ENCODE measurements around the gene FRK. TPM values are rescaled to one million over a fixed set of nuclear protein-coding genes. Genes with fewer than 3 reads are reported as not detected.
A peak's percentile ranks its signal among the peaks of the same experiment; 100 is the strongest.
"Not testable (repeated sequence)": the region's sequence is repeated elsewhere in the genome, so short reads cannot be mapped to it uniquely, and the experiment has no call there.

Gene FRK
- total RNA-seq, 1 donor from 2014 or later = 0.77 TPM

GRCh38 chr6:115934145-115934544, 126.5 kb downstream of the FRK start:
- Mint-ChIP-seq H3K4me3 (ENCODE audit: unreplicated experiment) (no peak overlapping the region), H3K27ac (ENCODE audit: unreplicated experiment) (no peak overlapping the region), H3K36me3 (ENCODE audit: low read depth, unreplicated experiment) (peaks cover under 1% of the 10 kb centered on the region), H3K9me3 (ENCODE audit: unreplicated experiment) (peaks cover 2% of the 10 kb centered on the region), H3K4me1 (ENCODE audit: low read depth, unreplicated experiment) (no peaks in the 10 kb centered on the region), H3K27me3 (ENCODE audit: low read depth, unreplicated experiment) (peaks cover 1% of the 10 kb centered on the region)
- Histone ChIP-seq H3K4me1 (ENCODE audit: insufficient read depth, low read length) (no peaks in the 10 kb centered on the region), H3K36me3 (ENCODE audit: insufficient read depth, low read length) (no peaks in the 10 kb centered on the region), H3K4me2 (ENCODE audit: low read length) (no peak overlapping the region), H3K9me3 (ENCODE audit: insufficient read depth, low read depth, low read length) (no peaks in the 10 kb centered on the region), H3K27me3 (ENCODE audit: insufficient read depth, low read length) (no peaks in the 10 kb centered on the region), H3K9ac (ENCODE audit: low read length) (no peak overlapping the region), H3K27ac (ENCODE audit: low read depth, low read length) (no peak overlapping the region), H4K20me1 (ENCODE audit: insufficient read depth, low read length) (no peaks in the 10 kb centered on the region), H2AFZ (ENCODE audit: low read depth, low read length) (no peak overlapping the region), H3K4me3 (ENCODE audit: insufficient read depth, low read depth, low read length) (no peak overlapping the region), H3K79me2 (ENCODE audit: insufficient read depth, low read length) (no peaks in the 10 kb centered on the region)
- FAIRE-seq (no peak), DNase-seq (ENCODE audit: low read depth) (no peak)
- no peak for TF ChIP-seq EZH2 (IDR thresholded peaks at IDR 0.05; ENCODE audit: insufficient read depth, low read length)
- TF ChIP-seq CTCF (IDR thresholded peaks at IDR 0.05; ENCODE audit: insufficient read depth, low read depth, low read length) = no peak

GRCh38 chr6:115932481-115932880, 128.2 kb downstream of the FRK start:
- Histone ChIP-seq H3K4me1 (ENCODE audit: insufficient read depth, low read length) (no peaks in the 10 kb centered on the region), H3K27me3 (ENCODE audit: insufficient read depth, low read length) (no peaks in the 10 kb centered on the region), H3K79me2 (ENCODE audit: insufficient read depth, low read length) (no peaks in the 10 kb centered on the region), H3K27ac (ENCODE audit: low read depth, low read length) (peak overlapping the region; percentile 1), H4K20me1 (ENCODE audit: insufficient read depth, low read length) (no peaks in the 10 kb centered on the region), H3K4me2 (ENCODE audit: low read length) (peak overlapping the region; percentile 5), H3K36me3 (ENCODE audit: insufficient read depth, low read length) (no peaks in the 10 kb centered on the region), H2AFZ (ENCODE audit: low read depth, low read length) (no peak overlapping the region), H3K4me3 (ENCODE audit: insufficient read depth, low read depth, low read length) (no peak overlapping the region), H3K9ac (ENCODE audit: low read length) (no peak overlapping the region), H3K9me3 (ENCODE audit: insufficient read depth, low read depth, low read length) (no peaks in the 10 kb centered on the region)
- peak; percentile 44 for DNase-seq (ENCODE audit: low read depth)
- Mint-ChIP-seq H3K9me3 (ENCODE audit: unreplicated experiment) (peaks cover 6% of the 10 kb centered on the region), H3K27me3 (ENCODE audit: low read depth, unreplicated experiment) (peaks cover 3% of the 10 kb centered on the region), H3K4me3 (ENCODE audit: unreplicated experiment) (no peak overlapping the region), H3K36me3 (ENCODE audit: low read depth, unreplicated experiment) (no peaks in the 10 kb centered on the region), H3K4me1 (ENCODE audit: low read depth, unreplicated experiment) (no peaks in the 10 kb centered on the region), H3K27ac (ENCODE audit: unreplicated experiment) (no peak overlapping the region)
- no peak for TF ChIP-seq CTCF (IDR thresholded peaks at IDR 0.05; ENCODE audit: insufficient read depth, low read depth, low read length)
- no peak for TF ChIP-seq EZH2 (IDR thresholded peaks at IDR 0.05; ENCODE audit: insufficient read depth, low read length)
- no peak for FAIRE-seq

GRCh38 chr6:115928000-115928399, 132.7 kb downstream of the FRK start:
- H3K79me2 ChIP-seq (ENCODE audit: insufficient read depth, low read length); H3K4me1 ChIP-seq (ENCODE audit: insufficient read depth, low read length); H3K27me3 ChIP-seq (ENCODE audit: insufficient read depth, low read length); H3K9me3 Mint-ChIP-seq (ENCODE audit: unreplicated experiment); H3K4me1 Mint-ChIP-seq (ENCODE audit: low read depth, unreplicated experiment); DNase-seq (ENCODE audit: low read depth); H3K4me3 ChIP-seq (ENCODE audit: insufficient read depth, low read depth, low read length); H3K27ac ChIP-seq (ENCODE audit: low read depth, low read length); H3K4me3 Mint-ChIP-seq (ENCODE audit: unreplicated experiment); H3K27me3 Mint-ChIP-seq (ENCODE audit: low read depth, unreplicated experiment); H3K36me3 ChIP-seq (ENCODE audit: insufficient read depth, low read length); H3K4me2 ChIP-seq (ENCODE audit: low read length); H3K9me3 ChIP-seq (ENCODE audit: insufficient read depth, low read depth, low read length); H3K9ac ChIP-seq (ENCODE audit: low read length); H4K20me1 ChIP-seq (ENCODE audit: insufficient read depth, low read length); H3K36me3 Mint-ChIP-seq (ENCODE audit: low read depth, unreplicated experiment); H2AFZ ChIP-seq (ENCODE audit: low read depth, low read length); H3K27ac Mint-ChIP-seq (ENCODE audit: unreplicated experiment); FAIRE-seq: not testable (repeated sequence)
